Measurements from ENCODE around the gene SPATA22.
"Not testable (repeated sequence)": the region's sequence is repeated elsewhere in the genome, so short reads cannot be mapped to it uniquely, and the experiment has no call there.

DNA sequence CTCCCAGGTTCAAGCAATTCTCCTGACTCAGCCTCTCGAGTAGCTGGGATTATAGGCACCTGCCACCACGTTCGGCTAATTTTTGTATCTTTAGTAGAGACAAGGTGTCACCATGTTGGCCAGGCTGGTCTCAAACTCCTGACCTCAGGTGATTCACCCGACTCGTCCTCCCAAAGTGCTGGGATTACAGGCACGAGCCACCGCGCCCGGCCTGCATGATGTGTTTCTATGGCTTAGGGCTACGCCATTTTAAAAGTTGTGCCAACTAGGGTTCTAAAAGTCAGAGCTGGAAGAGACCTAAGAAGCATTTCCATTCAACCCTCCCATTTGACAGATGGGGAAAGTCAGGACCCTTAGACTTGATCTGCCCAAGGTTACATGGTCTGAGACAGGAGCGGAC is 42.5 kb upstream of the SPATA22 start:
- TF ChIP-seq, protein P1, sequence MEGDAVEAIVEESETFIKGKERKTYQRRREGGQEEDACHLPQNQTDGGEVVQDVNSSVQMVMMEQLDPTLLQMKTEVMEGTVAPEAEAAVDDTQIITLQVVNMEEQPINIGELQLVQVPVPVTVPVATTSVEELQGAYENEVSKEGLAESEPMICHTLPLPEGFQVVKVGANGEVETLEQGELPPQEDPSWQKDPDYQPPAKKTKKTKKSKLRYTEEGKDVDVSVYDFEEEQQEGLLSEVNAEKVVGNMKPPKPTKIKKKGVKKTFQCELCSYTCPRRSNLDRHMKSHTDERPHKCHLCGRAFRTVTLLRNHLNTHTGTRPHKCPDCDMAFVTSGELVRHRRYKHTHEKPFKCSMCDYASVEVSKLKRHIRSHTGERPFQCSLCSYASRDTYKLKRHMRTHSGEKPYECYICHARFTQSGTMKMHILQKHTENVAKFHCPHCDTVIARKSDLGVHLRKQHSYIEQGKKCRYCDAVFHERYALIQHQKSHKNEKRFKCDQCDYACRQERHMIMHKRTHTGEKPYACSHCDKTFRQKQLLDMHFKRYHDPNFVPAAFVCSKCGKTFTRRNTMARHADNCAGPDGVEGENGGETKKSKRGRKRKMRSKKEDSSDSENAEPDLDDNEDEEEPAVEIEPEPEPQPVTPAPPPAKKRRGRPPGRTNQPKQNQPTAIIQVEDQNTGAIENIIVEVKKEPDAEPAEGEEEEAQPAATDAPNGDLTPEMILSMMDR (IDR thresholded peaks at IDR 0.05 in 2 of 3, conservative IDR thresholded peaks at IDR 0.05 in 1 of 3; ENCODE audit: insufficient read depth in 2 of 3, low read depth in 1 of 3, low read length in 3 of 3): not testable (repeated sequence)
- TF ChIP-seq CREM (IDR thresholded peaks at IDR 0.05; ENCODE audit: low read depth); ZNF77 (CRISPR knock-in tag; IDR thresholded peaks at IDR 0.05); CBX1 (IDR thresholded peaks at IDR 0.05; ENCODE audit: low read depth): not testable (repeated sequence)
- TF ChIP-seq, protein P2, sequence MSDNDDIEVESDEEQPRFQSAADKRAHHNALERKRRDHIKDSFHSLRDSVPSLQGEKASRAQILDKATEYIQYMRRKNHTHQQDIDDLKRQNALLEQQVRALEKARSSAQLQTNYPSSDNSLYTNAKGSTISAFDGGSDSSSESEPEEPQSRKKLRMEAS (CRISPR knock-in tag; IDR thresholded peaks at IDR 0.05): not testable (repeated sequence)
